Endothelial cell of umbilical vein (primary cell): ENCODE data around the gene RBFOX1.

Experiments
- POLR2AphosphoS5 ChIP-seq: IDR thresholded peaks from 2 replicates; pipeline ENCODE4 v1.6.1; 2012; ENCODE audit warnings: low read depth, mild to moderate bottlenecking, control low read depth, low read length, moderate library complexity; ENCODE audit not compliant: insufficient read depth
- TF ChIP-seq, protein P1 (sequence below), 2 donors: IDR thresholded peaks; 1 replicate in 1 of 2; 2 replicates in 1 of 2; pipeline ENCODE4 v1.5.1; 2011; ENCODE audit warnings: low read length in 2 of 2, mild to moderate bottlenecking in 2 of 2, moderate library complexity in 2 of 2, control low read depth in 1 of 2, inconsistent platforms in 1 of 2, low read depth in 1 of 2; ENCODE audit not compliant: insufficient read depth in 1 of 2; ENCODE audit errors: extremely low read depth in 1 of 2

DNA sequence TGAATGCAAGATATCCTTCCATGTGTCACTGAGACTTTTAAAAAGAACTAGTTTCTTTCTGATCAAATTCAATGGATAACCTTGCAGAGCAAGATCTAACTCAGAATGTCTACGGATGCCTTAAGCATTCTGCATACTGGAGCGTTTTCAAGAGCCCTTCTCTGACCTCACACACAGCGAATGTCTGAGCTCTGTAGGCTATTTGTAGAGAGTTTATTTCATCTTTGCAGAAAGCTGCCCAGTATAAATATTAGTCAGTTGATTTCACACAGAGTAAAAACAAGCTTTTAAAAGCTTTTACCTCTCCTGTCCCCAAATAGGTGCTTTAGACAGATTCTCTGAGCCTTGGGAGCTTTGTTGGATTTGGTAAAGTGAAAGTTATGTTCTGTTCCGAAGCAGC, 165.0 kb downstream of the RBFOX1 start:
- TF ChIP-seq, protein P1, sequence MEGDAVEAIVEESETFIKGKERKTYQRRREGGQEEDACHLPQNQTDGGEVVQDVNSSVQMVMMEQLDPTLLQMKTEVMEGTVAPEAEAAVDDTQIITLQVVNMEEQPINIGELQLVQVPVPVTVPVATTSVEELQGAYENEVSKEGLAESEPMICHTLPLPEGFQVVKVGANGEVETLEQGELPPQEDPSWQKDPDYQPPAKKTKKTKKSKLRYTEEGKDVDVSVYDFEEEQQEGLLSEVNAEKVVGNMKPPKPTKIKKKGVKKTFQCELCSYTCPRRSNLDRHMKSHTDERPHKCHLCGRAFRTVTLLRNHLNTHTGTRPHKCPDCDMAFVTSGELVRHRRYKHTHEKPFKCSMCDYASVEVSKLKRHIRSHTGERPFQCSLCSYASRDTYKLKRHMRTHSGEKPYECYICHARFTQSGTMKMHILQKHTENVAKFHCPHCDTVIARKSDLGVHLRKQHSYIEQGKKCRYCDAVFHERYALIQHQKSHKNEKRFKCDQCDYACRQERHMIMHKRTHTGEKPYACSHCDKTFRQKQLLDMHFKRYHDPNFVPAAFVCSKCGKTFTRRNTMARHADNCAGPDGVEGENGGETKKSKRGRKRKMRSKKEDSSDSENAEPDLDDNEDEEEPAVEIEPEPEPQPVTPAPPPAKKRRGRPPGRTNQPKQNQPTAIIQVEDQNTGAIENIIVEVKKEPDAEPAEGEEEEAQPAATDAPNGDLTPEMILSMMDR (IDR thresholded peaks at IDR 0.05; ENCODE audit: extremely low read depth in 1 of 2, insufficient read depth in 1 of 2, low read depth in 1 of 2, low read length in 2 of 2) = no peak
- no peak for TF ChIP-seq POLR2AphosphoS5
